HepG2 (cell line): ENCODE data around the gene SLA2. TPM values are rescaled to one million over a fixed set of nuclear protein-coding genes. Genes with fewer than 3 reads are reported as not detected.

Source experiments
- FOXP1 ChIP-seq, 2 experiments: fragments of 450-650 bp in 1 of 2; IDR thresholded peaks; 2 replicates each; pipeline ENCODE4 v1.6.1; 2017 to 2018; ENCODE audit warnings: antibody characterized with exemption in 1 of 2
- GFI1 ChIP-seq: sonication (generic); formaldehyde crosslinking; IDR thresholded peaks from 2 replicates; pipeline ENCODE4 v1.5.0; 2020; ENCODE audit warnings: missing genetic modification reagents, mild to moderate bottlenecking, borderline replicate concordance
- HCFC1 ChIP-seq: fragments of 150-350 bp; IDR thresholded peaks from 2 replicates; pipeline ENCODE4 v1.6.1; 2014; ENCODE audit warnings: low read depth, low read length
- MED1 ChIP-seq: sonication (generic); formaldehyde crosslinking; IDR thresholded peaks from 2 replicates; pipeline ENCODE4 v1.4.0; 2020; ENCODE audit warnings: missing genetic modification reagents
- MIXL1 ChIP-seq: IDR thresholded peaks from 2 replicates; pipeline ENCODE4 v1.6.1; 2016
- NAIF1 ChIP-seq: sonication (generic); formaldehyde crosslinking; IDR thresholded peaks from 2 replicates; pipeline ENCODE4 v1.5.0; 2020; ENCODE audit warnings: mild to moderate bottlenecking, missing genetic modification reagents, borderline replicate concordance
- POLR2AphosphoS5 ChIP-seq: IDR thresholded peaks from 2 replicates; pipeline ENCODE4 v1.6.1; 2012; ENCODE audit warnings: low read depth, low read length
- SOX13 ChIP-seq, 3 experiments: fragments of 450-650 bp in 1 of 3; sonication (generic) in 1 of 3; formaldehyde crosslinking in 1 of 3; IDR thresholded peaks in 2 of 3; conservative IDR thresholded peaks in 1 of 3; 2 replicates each; pipeline versions ENCODE4 v1.5.0 to v1.6.1; 2016 to 2020; ENCODE audit warnings: antibody characterized with exemption in 1 of 3, mild to moderate bottlenecking in 1 of 3, missing compliant biosample characterization in 1 of 3, missing genetic modification reagents in 1 of 3, moderate library complexity in 1 of 3
- SP4 ChIP-seq: sonication (generic); formaldehyde crosslinking; IDR thresholded peaks from 2 replicates; pipeline ENCODE4 v1.8.1; 2023; ENCODE audit warnings: mild to moderate bottlenecking, missing genetic modification reagents
- U2AF1 ChIP-seq: fragments of 200-400 bp; formaldehyde crosslinking; optimal IDR thresholded peaks from 2 replicates; pipeline ENCODE3; 2017; ENCODE audit warnings: mild to moderate bottlenecking, low read depth, low read length
- ZMYM4 ChIP-seq: sonication (generic); formaldehyde crosslinking; IDR thresholded peaks from 2 replicates; pipeline ENCODE4 v1.8.1; 2023; ENCODE audit warnings: mild to moderate bottlenecking, missing genetic modification reagents
- ZNF10 ChIP-seq: sonication (generic); formaldehyde crosslinking; IDR thresholded peaks from 2 replicates; pipeline ENCODE4 v1.4.0; 2020; ENCODE audit warnings: mild to moderate bottlenecking, low read depth, missing genetic modification reagents, borderline replicate concordance
- ZNF205 ChIP-seq: IDR thresholded peaks from 2 replicates; pipeline ENCODE4 v1.6.1; 2018; ENCODE audit warnings: missing biosample characterization, missing genetic modification reagents
- ZNF703 ChIP-seq: sonication (generic); formaldehyde crosslinking; IDR thresholded peaks from 2 replicates; pipeline ENCODE4 v1.5.1; 2020; ENCODE audit warnings: missing genetic modification reagents, mild to moderate bottlenecking, moderate library complexity, borderline replicate concordance
- ZNF777 ChIP-seq: sonication (generic); formaldehyde crosslinking; IDR thresholded peaks from 2 replicates; pipeline ENCODE4 v1.4.0; 2020; ENCODE audit warnings: missing genetic modification reagents
- ZSCAN31 ChIP-seq: sonication (generic); formaldehyde crosslinking; IDR thresholded peaks from 2 replicates; pipeline ENCODE4 v1.5.0; 2020; ENCODE audit warnings: low read depth, mild to moderate bottlenecking, missing genetic modification reagents
- polyA plus RNA-seq, 8 experiments: library from polyadenylated mRNA; depleted of rRNA in 3 of 8; stranded (reverse) in 7 of 8; unstranded in 1 of 8; fragments of >200 nt; fragmentation: Illumina TruSeq in 4 of 8; extraction: Trizol in 4 of 8; gene quantifications; 2 replicates each; pipeline versions ENCODE4 v1.2.1 to v1.2.3, GENCODE V29; 2011 to 2016; ENCODE audit warnings: low read depth in 4 of 8, missing spikeins in 1 of 8, mixed read lengths in 1 of 8; ENCODE audit not compliant: insufficient read depth in 1 of 8
- total RNA-seq, 5 experiments: library from RNA; depleted of rRNA; stranded (reverse); fragments of >200 nt; fragmentation: Illumina TruSeq; extraction: Trizol; gene quantifications; 2 replicates each; pipeline ENCODE4 v1.2.3, GENCODE V29; 2016; ENCODE audit warnings: low read depth in 1 of 5
- TF ChIP-seq, protein P1 (sequence below): sonication (generic); IDR thresholded peaks from 2 replicates; pipeline ENCODE4 v1.6.1; 2016; ENCODE audit warnings: low read depth, borderline replicate concordance
- TF ChIP-seq, protein P2 (sequence below): sonication (generic); formaldehyde crosslinking; IDR thresholded peaks from 2 replicates; pipeline ENCODE4 v1.4.0; 2020; ENCODE audit warnings: missing genetic modification reagents
- TF ChIP-seq, protein P3 (sequence below), 2 experiments: sonication (generic) in 1 of 2; formaldehyde crosslinking in 1 of 2; IDR thresholded peaks; 2 replicates each; pipeline versions ENCODE4 v1.4.0 to v1.6.1; 2018 to 2020; ENCODE audit warnings: missing genetic modification reagents in 2 of 2, borderline replicate concordance in 1 of 2, low read depth in 1 of 2, mild to moderate bottlenecking in 1 of 2, missing biosample characterization in 1 of 2
- TF ChIP-seq, protein P4 (sequence below): IDR thresholded peaks from 2 replicates; pipeline ENCODE4 v1.6.1; 2016; ENCODE audit warnings: missing compliant biosample characterization, missing genetic modification reagents, borderline replicate concordance
- TF ChIP-seq, protein P5 (sequence below): IDR thresholded peaks from 2 replicates; pipeline ENCODE4 v1.6.1; 2016; ENCODE audit warnings: mild to moderate bottlenecking, missing biosample characterization, missing genetic modification reagents

The SLA2 gene
- total and polyA plus RNA-seq, 2 of the 13 experiments (the other 11 are each of a cell fraction or from before 2014, with no cell fraction given), result 1.6 to 3.6 TPM

DNA sequence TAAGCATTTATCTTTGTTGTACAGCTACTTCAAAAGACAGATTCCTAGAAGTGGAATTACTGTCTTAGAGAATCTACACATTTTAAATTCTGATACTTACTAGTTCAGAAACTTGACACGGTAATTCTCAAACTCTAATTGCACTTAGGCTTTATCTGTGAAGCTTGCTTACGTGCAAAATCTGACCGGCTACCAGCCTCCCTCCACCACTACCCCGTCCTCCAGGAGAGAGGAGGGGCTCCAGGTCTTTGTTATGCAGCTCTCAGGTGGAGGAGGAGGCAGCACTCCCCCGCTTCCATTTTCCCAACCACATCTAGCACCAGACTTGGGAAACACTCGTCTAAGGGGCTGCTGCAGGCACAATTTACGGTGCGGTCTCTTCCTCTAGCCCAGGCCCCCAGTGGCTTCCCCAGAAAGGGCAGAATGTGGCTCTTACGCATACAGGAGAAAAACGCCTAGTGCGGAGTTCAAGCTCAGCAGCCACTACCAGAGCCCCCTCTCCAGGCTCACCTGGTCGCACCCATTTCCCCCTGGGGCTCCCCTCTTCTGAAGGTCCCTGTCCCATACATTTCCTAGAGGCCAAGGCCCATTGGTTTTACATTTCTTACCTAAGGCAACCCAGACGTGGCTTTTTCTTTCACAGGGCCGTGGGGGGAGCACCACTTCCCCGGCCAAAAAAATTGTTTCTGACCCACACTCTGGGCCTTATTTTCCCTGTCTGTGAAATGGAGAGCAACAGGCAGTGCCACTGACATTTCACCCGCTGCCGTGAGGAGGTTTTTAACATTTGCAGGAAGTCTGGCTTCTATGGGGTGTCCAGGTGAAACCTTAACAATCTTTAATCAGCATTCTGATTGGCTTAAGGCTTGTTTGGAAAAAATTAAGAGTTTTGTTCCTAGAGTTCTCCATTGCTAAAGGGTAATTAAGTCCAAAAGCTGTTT, 74.2 kb downstream of the SLA2 start (continued):
- TF ChIP-seq, protein P1, sequence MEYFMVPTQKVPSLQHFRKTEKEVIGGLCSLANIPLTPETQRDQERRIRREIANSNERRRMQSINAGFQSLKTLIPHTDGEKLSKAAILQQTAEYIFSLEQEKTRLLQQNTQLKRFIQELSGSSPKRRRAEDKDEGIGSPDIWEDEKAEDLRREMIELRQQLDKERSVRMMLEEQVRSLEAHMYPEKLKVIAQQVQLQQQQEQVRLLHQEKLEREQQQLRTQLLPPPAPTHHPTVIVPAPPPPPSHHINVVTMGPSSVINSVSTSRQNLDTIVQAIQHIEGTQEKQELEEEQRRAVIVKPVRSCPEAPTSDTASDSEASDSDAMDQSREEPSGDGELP, result 0 out of 2 replicates have a peak, but pooled peaks have one; percentile 30
- no peak for TF ChIP-seq SOX13 (IDR thresholded peaks at IDR 0.05)
- peak in 1 of 2 experiments; percentile 24; a peak in 1 of 4 replicates for TF ChIP-seq SOX13 (CRISPR knock-in tag; conservative IDR thresholded peaks at IDR 0.05 in 1 of 2, IDR thresholded peaks at IDR 0.05 in 1 of 2)
- TF ChIP-seq SP4 (CRISPR knock-in tag), result peak; percentile 62
- no peak for TF ChIP-seq FOXP1 (IDR thresholded peaks at IDR 0.05)
- no peak for TF ChIP-seq FOXP1 (CRISPR knock-in tag; IDR thresholded peaks at IDR 0.05)
- TF ChIP-seq, protein P2, sequence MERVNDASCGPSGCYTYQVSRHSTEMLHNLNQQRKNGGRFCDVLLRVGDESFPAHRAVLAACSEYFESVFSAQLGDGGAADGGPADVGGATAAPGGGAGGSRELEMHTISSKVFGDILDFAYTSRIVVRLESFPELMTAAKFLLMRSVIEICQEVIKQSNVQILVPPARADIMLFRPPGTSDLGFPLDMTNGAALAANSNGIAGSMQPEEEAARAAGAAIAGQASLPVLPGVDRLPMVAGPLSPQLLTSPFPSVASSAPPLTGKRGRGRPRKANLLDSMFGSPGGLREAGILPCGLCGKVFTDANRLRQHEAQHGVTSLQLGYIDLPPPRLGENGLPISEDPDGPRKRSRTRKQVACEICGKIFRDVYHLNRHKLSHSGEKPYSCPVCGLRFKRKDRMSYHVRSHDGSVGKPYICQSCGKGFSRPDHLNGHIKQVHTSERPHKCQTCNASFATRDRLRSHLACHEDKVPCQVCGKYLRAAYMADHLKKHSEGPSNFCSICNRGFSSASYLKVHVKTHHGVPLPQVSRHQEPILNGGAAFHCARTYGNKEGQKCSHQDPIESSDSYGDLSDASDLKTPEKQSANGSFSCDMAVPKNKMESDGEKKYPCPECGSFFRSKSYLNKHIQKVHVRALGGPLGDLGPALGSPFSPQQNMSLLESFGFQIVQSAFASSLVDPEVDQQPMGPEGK (CRISPR knock-in tag), result peak; percentile 84
- TF ChIP-seq ZMYM4 (CRISPR knock-in tag), result 0 out of 2 replicates have a peak, but pooled peaks have one; percentile 16
- TF ChIP-seq, protein P3, sequence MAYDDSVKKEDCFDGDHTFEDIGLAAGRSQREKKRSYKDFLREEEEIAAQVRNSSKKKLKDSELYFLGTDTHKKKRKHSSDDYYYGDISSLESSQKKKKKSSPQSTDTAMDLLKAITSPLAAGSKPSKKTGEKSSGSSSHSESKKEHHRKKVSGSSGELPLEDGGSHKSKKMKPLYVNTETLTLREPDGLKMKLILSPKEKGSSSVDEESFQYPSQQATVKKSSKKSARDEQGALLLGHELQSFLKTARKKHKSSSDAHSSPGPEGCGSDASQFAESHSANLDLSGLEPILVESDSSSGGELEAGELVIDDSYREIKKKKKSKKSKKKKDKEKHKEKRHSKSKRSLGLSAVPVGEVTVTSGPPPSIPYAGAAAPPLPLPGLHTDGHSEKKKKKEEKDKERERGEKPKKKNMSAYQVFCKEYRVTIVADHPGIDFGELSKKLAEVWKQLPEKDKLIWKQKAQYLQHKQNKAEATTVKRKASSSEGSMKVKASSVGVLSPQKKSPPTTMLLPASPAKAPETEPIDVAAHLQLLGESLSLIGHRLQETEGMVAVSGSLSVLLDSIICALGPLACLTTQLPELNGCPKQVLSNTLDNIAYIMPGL (CRISPR knock-in tag; IDR thresholded peaks at IDR 0.05; ENCODE audit: borderline replicate concordance in 1 of 2, low read depth in 1 of 2), result peak; percentile 37 to 50; a peak in 1 of 4 replicates
- TF ChIP-seq MIXL1, result 0 out of 2 replicates have a peak, but pooled peaks have one; percentile 28
- TF ChIP-seq POLR2AphosphoS5, result peak; percentile 62
- TF ChIP-seq, protein P4, sequence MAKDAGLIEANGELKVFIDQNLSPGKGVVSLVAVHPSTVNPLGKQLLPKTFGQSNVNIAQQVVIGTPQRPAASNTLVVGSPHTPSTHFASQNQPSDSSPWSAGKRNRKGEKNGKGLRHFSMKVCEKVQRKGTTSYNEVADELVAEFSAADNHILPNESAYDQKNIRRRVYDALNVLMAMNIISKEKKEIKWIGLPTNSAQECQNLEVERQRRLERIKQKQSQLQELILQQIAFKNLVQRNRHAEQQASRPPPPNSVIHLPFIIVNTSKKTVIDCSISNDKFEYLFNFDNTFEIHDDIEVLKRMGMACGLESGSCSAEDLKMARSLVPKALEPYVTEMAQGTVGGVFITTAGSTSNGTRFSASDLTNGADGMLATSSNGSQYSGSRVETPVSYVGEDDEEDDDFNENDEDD (CRISPR knock-in tag), result 0 out of 2 replicates have a peak, but pooled peaks have one; percentile 17
- TF ChIP-seq U2AF1, result no peak
- TF ChIP-seq HCFC1, result no peak
- 0 out of 2 replicates have a peak, but pooled peaks have one; percentile 44 for TF ChIP-seq ZNF703 (CRISPR knock-in tag)
- peak; percentile 30; the same call in 1 of the 2 replicates for TF ChIP-seq GFI1
- TF ChIP-seq ZNF10 (CRISPR knock-in tag), result no peak
- no peak for TF ChIP-seq ZSCAN31 (CRISPR knock-in tag)
- TF ChIP-seq, protein P5, sequence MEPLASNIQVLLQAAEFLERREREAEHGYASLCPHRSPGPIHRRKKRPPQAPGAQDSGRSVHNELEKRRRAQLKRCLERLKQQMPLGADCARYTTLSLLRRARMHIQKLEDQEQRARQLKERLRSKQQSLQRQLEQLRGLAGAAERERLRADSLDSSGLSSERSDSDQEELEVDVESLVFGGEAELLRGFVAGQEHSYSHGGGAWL (CRISPR knock-in tag), result peak; percentile 48; the same call in 1 of the 2 replicates
- no peak for TF ChIP-seq ZNF777 (CRISPR knock-in tag)
- TF ChIP-seq MED1 (CRISPR knock-in tag), result no peak
- 0 out of 2 replicates have a peak, but pooled peaks have one; percentile 59 for TF ChIP-seq ZNF205 (CRISPR knock-in tag)
- peak; percentile 92 for TF ChIP-seq NAIF1
